Measurements from ENCODE around the gene ZFP36L1.

The ZFP36L1 gene

GRCh38 chr14:68738559-68738958 lies 54.3 kb downstream of the ZFP36L1 start:
- DNase-seq (ENCODE audit: low read depth) = no peak

Measured in T follicular helper cell (primary cell).